SK-N-SH treated with all-trans-retinoic acid at 6 μM for 48 hours (cell line): ENCODE measurements around the gene ZYG11A.
A peak's percentile ranks its signal among the peaks of the same experiment; 100 is the strongest.

ENCODE experiments used
- ARNTL ChIP-seq: fragments of 450-650 bp; formaldehyde crosslinking; IDR thresholded peaks from 2 replicates; pipeline ENCODE4 v1.5.0; 2020; ENCODE audit warnings: low read depth, mild to moderate bottlenecking, moderate library complexity, borderline replicate concordance
- BACH2 ChIP-seq: fragments of 250-450 bp; sonication (Bioruptor Pico); IDR thresholded peaks from 2 replicates; pipeline ENCODE4 v1.9.0; 2021; ENCODE audit warnings: mild to moderate bottlenecking, borderline replicate concordance
- CSRNP3 ChIP-seq: fragments of 250-450 bp; sonication (Bioruptor Pico); IDR thresholded peaks from 2 replicates; pipeline ENCODE4 v1.5.1; 2021; ENCODE audit warnings: mild to moderate bottlenecking, moderate library complexity
- ISL1 ChIP-seq: fragments of 250-450 bp; sonication (Bioruptor Pico); IDR thresholded peaks from 2 replicates; pipeline ENCODE4 v2.1.2; 2022; ENCODE audit warnings: mild to moderate bottlenecking, moderate library complexity
- PPARA ChIP-seq: fragments of 250-450 bp; sonication (Bioruptor Pico); IDR thresholded peaks from 2 replicates; pipeline ENCODE4 v1.5.0; 2020; ENCODE audit warnings: mild to moderate bottlenecking, borderline replicate concordance
- RARB ChIP-seq: fragments of 250-450 bp; sonication (Bioruptor Pico); IDR thresholded peaks from 2 replicates; pipeline ENCODE4 v1.8.0; 2021; ENCODE audit warnings: mild to moderate bottlenecking, moderate library complexity
- TCF4 ChIP-seq: fragments of 250-450 bp; sonication (Bioruptor Pico); IDR thresholded peaks from 2 replicates; pipeline ENCODE4 v1.8.0; 2021; ENCODE audit warnings: mild to moderate bottlenecking, moderate library complexity, borderline replicate concordance
- ZFP3 ChIP-seq: fragments of 250-450 bp; sonication (Bioruptor Pico); IDR thresholded peaks from 2 replicates; pipeline ENCODE4 v1.5.0; 2020; ENCODE audit warnings: mild to moderate bottlenecking, moderate library complexity
- ZFP30 ChIP-seq: fragments of 450-650 bp; formaldehyde crosslinking; IDR thresholded peaks from 2 replicates; pipeline ENCODE4 v1.5.0; 2022; ENCODE audit warnings: mild to moderate bottlenecking, moderate library complexity
- ZNF70 ChIP-seq: fragments of 450-650 bp; formaldehyde crosslinking; IDR thresholded peaks from 2 replicates; pipeline ENCODE4 v1.5.0; 2020; ENCODE audit warnings: mild to moderate bottlenecking, moderate library complexity
- ZNF8 ChIP-seq: fragments of 450-650 bp; formaldehyde crosslinking; IDR thresholded peaks from 2 replicates; pipeline ENCODE4 v1.5.0; 2020; ENCODE audit warnings: mild to moderate bottlenecking, moderate library complexity

- TF ChIP-seq ARNTL (CRISPR knock-in tag) (no peak), CSRNP3 (no peak), ZFP30 (no peak), PPARA (CRISPR knock-in tag) (no peak), ISL1 (no peak), ZFP3 (CRISPR knock-in tag) (peak; percentile 70; the same call in 1 of the 2 replicates), ZNF70 (no peak), ZNF8 (CRISPR knock-in tag) (no peak), BACH2 (CRISPR knock-in tag) (no peak), RARB (CRISPR knock-in tag) (no peak), TCF4 (CRISPR knock-in tag) (no peak)
Measured at GRCh38 chr1:52842643-52843310, at the start of gene ZYG11A.
